Stimulated activated CD4-positive, alpha-beta T cell treated with anti-CD3 and anti-CD28 coated beads, TNF-alpha, amount 100 ng/mL, for 24 hours (primary cell): Measurements from ENCODE around the gene FETUB.
"Not testable (repeated sequence)": the region's sequence is repeated elsewhere in the genome, so short reads cannot be mapped to it uniquely, and the experiment has no call there.

Source experiments
- DNase-seq, 3 experiments: peaks; one replicate each; pipeline ENCODE4 v3.0.0-alpha.2; 2020; ENCODE audit warnings: low read depth in 3 of 3

FETUB gene

DNA sequence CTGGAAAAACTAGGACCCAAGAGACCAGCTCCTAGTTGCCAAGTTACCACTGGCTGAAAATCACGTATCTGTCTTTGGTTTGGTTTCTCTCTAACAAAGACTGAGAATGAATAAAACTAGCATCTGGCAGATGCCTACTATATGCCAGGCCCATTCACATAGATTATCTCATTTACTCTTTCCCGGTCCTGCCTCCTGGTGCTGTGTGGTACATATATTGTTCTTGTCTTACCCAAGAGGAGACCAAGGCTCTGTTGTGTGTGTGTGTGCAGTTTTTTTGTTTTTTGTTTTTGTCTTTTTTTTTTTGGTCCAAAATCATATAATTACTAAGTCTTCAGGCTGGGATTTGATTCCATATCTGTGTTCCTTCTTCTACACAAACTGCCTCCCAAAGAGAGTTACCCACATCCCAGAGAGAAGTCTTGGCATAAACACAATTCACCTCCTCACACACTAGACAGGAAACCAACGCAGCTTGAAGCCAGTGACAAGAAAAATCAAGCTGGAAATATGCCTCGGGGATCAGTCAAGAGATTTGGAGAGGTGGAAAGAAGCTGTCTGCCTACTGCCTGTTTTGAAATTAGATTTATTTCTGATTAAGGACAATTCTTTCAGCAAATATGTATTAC is 26.4 kb upstream of the FETUB start:
- DNase-seq: no peak

DNA sequence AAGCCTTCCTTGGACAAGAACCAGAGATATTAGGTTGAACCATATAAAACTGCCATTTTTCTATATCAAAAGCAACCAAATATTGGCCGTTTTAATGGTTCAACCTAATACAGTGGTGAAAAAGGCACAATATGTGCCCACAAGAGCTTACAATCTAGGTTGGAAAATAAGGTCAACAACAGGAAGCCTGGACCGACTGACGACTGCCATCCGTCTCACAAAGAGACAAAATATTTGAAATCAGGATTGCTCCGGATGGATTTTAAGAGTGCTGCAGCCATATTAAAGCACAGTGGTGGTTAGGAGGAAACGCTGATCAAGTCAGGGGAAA is 26.0 kb upstream of the FETUB start:
- DNase-seq: no peak

DNA sequence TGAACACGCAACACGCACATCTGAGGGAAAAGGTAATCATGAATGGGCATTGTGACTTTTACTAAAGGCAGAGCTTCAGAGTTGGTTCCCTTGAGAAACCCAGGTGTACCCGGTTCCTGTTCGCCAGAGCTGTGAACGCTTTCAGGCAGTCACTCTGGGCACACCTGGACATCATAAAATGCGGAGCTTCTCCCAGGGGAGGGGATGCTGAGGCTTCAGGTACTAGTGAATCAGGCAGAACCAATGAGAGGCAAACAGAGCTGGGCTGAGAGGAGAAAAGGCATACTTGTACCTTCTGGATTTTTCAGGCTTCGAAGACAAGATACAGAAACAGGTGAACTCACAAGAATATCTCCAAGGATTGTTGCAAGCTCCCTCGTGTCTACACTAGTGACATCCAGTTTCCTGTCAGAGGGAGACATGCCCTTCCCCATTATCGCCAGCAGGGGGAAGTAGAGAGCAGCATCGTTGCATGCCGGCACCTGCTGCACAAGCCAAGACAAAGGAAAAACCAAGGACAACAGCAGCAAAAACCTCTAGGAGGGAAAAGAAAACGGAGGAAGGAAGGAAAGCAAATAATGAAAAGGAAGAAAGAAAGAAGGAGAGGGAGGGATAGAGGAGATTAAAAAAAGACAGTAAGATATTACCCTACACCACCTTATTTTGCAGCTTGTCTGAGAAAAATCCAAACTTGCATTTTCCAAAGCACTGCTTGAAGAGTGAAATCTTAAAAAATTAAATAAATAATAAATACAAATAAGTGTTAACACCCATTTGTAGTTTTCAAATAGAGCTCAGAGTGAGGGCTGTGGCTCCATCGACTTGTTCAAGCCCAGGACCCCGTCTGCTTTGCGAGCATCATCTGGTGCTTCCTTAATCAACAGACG is 25.4 kb upstream of the FETUB start:
- DNase-seq: peak; percentile 55 to 73 (median 73)

DNA sequence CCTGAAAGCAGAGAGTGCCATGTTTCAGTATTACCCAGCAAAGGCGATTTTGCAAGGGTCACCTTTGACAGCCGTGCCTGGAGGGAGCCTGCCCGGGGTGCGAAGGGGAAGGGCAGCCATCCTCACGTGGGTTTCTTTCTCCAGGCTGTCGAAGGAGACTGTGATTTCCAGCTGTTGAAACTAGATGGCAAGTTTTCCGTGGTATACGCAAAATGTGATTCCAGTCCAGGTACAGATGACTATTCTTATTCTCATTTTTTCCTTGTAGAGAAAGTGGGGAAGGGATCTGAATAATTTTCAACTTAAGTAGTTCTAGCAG is 23.9 kb upstream of the FETUB start:
- no peak for DNase-seq

DNA sequence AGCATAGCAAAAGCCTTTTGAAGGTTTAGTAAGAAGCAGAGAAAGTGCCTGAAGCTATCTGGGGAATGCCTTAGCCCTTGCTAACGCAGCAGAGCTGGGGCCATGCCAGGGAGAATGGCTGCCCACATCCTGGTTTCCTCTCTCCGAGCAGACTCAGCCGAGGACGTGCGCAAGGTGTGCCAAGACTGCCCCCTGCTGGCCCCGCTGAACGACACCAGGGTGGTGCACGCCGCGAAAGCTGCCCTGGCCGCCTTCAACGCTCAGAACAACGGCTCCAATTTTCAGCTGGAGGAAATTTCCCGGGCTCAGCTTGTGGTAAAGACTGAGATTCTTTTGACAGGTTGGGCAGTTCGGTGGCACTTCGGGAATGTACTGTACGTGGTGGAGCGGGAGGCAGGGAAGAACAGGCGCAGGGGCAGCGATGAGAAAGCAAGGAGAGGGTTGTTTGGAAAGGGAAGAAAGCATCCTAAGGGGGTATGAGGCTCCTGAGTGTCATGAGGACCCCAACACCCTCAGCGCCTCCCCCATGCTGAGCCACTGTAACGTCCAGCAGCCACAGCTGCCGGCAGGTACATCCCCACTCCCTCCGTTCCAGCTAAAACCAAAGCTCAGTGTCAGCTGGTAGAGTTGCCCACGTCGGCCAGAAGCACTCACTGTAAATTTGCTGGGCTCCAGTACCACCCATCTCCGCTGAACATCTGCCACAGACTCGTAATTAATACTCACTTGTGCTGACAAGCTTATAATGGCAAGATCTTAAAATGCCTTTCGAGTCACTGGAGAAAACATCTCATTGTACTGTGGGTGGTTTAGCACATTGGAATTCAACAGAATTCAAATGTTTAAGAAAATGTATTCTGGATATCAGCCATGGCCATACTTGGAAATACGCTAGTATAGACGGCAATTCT is 22.9 kb upstream of the FETUB start:
- peak; percentile 69 to 86 (median 78) for DNase-seq

DNA sequence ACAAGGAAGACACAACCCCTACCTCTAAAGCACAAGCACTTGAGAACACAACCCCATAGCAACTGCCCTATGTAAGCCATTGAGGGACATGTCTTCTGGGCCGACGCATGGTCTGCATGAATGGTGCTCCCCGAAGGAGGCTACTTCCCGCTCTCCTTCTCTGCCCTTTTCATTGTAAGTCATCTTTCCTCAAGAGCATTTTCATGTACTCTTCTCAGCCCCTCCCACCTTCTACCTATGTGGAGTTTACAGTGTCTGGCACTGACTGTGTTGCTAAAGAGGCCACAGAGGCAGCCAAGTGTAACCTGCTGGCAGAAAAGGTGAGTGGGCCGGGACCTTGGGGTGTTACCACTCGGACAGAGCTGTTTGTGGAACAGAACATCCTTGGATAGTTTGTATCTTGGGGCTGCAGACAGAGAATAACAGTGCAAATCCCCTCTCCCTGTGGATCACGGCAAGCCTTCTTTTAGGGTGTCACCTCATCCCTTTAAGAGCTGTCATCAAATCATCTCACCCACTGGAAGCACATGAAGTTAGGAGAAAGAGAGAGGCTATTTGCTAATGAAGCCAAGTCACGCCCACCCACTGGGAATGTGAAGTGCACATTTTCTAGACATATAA is 21.8 kb upstream of the FETUB start:
- DNase-seq: no peak

DNA sequence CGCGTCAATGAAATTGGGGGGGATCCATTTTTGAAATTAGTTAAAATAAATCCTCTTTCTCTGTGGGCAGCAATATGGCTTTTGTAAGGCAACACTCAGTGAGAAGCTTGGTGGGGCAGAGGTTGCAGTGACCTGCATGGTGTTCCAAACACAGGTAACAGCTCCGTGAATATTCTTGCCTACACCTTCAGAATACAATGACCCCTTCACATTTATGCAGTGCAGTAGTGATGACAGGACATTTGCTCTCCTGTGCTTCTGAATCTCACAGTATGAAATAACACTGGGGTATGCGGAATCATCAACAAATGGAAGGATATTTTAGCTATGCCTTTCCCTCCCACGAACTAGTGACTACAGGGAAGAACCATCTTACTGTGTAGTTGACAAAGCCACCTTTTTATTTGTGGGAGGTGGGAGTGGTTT is 20.4 kb upstream of the FETUB start:
- DNase-seq: no peak

DNA sequence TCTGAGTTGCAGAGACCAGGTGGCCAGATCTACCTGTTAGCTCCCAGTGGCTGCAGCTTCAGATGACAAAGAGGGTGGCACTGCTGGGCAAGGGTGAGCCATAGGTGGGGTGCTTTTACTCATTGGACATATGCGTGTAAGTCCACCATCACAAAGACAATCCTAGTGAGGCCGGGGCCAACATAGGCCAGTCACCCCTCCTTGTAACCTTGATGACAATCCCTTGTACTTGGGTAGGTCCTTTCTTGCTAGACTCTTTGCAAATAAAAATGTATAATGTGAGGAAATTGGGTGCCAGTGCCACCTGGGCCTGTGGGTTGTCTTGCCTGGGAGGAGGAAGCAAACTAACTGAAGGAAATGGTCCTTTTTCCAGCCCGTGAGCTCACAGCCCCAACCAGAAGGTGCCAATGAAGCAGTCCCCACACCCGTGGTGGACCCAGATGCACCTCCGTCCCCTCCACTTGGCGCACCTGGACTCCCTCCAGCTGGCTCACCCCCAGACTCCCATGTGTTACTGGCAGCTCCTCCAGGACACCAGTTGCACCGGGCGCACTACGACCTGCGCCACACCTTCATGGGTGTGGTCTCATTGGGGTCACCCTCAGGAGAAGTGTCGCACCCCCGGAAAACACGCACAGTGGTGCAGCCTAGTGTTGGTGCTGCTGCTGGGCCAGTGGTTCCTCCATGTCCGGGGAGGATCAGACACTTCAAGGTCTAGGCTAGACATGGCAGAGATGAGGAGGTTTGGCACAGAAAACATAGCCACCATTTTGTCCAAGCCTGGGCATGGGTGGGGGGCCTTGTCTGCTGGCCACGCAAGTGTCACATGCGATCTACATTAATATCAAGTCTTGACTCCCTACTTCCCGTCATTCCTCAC is 19.7 kb upstream of the FETUB start:
- DNase-seq: no peak

DNA sequence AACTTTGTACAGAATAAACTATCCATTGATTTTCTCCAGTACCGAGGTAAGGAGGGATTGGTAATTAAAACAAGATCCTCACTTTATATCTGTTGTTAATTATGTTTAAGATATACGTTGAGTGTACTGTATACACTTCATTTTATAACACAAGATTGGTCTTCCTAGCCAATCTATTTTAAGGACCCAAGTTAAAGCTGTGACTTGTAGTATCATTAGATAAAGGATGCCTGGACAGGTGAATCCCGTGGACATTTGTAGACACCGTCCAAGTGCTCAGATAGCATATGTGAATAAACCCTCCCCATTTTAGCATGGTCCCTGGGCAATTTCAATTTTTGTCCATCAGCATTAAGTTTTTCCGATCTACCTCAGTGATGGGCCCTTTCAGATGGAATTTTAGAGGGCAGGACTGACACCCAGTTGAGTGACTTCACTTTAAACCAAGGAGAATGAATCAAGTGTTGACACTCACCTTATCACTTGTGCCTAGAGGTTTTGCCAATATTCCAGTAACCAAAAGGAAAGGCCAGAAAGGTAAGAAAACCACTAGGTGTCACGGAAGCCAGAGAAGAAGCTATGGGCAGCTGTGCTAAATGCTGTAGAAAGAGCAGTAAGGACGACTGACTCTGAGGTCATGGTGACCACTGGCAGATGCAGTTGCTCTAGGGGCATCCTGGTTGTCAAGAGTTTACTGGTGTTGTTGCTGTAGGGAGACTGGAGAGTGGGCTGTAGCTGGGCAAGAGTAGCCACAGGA is 18.1 kb upstream of the FETUB start:
- DNase-seq: no peak

DNA sequence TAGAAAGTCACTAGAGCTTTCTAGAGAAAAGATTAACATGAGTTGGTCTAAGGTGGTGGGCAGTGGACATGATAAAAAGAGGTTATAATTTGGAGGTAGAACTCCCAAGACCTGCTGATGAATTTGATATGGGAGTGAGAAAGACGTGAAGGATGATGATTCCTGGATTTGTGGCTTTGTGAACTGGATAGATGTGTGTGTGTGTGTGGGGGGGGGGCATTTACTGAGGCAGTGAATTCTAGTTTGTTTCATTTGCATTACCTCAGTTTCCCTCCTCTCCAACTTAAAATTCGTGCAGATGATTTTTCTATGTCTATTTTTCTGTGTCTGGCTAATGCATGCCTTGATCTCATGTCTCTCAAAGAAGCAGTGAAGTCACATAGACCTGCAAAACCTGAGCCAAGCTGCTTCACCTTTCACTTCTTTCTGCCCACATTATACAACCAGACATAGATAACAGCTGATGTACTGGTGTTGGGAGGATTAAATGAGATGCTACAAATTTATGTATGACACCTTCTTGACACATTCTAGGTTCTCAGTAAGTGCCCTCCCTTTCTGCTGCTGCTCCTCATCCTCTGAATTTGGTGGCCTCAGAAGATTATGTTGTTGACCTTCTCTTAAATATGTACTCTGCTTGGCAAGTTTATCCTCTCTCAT is 17.4 kb upstream of the FETUB start:
- no peak for DNase-seq

DNA sequence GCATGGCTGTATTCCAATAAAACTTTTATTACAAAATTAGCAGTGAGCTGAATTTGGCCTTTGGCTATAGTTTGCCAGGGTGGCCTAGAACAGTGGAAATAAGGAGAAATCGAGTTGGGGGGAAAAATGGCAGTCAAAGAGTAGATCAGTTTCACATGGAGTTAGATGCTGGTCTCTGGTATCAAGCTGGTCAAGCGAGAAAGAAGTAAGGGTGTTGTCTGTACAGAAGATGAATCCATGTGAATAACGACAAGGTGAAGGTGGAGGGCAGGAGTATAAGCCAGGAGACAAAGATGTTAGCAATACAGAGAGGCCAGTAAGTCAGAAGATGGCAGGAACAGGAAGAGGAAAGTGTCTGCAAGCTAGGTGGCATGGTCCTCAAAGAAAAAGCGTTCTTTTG is 15.6 kb upstream of the FETUB start:
- DNase-seq: no peak

DNA sequence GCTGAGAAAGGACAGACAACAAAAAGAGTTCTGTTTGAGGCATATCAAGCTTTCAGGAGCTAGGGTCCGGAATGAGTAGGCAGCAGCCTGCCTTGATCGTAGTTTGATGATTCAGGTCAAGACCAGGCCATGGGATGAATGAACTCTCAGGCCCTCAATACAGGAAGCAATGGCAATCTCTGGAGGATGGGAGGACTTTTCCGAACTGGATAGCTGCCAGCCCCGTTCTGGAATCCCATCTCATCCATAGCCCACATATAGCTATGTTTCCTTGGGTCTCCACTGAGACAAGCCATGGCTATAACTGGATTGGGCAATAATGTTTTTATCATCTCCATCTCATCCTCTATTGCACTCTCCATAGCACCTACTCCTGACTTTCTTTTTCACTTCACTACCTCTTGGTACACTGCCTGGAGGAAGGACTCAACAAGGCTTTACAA is 14.6 kb upstream of the FETUB start:
- no peak for DNase-seq

DNA sequence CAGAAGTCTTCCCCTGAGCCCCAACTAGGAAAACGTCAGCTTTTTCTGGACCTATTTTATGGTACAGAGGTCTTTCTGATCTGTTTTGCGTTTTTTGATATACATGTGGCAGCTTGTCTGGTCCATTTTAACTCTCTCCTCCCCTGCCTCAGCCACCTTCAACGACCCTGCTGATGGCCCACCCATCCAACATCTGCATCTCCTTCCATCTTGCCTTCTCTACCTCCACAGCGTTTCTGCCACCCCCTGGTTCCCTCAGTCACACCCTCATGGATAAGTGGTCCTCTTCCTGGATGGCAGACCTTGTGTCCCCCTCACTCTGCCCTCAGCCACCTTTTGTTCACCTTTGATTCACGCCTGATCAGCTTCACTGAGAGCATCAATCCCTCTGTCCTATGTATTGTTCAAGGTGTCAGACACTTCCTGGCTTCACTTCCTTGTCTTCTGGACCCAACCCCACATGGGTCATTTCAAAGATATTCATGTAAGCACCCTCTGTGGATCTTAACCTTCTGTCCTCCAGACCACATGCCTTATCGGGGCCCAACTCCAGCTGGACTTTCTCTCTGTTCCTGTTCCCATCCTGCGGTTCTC is 13.8 kb upstream of the FETUB start:
- DNase-seq: no peak

DNA sequence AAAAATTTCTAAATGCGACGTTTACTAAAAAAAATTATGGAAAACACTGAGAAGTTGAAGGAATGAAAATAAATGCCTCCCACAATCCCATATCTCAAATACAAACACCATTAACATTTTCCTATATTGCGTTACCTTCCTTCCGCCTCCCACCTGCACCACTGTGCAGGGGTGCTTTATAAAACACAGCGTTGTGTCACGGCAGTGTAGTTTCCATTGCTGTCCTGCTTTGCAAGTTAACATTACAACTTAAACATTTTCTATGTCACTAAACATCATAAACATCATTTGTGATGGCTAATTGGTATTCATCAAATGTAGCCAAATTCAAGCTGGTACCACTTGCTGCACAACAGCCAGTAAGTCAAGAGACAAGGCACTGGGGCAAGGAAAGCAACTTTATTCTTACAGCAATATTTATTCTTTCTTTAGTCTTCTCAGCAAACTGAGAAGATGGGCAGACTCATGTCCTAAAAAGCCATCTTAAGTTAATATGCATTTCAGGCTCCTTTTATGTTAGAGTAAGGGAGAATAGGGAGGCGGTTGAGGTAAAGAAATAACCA is 12.3 kb upstream of the FETUB start:
- DNase-seq: no peak

DNA sequence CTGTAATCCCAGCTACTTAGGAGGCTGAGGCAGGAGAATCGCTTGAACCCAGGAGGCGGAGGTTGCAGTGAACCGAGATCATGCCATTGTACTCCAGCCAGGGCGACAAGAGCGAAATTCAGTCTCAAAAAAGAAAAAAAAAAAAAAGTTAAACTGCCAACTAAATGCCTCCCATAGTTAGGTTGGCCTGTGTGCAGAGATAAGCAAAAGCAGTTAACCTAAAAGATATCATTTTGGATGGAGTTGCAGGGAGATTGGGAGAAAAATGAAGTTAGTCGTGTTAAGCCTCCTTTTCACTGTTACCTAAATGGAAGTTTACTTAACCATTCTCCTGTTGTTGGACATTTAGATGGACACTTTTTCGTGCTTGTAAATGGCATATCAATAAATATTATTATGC is 11.4 kb upstream of the FETUB start:
- DNase-seq: no peak

DNA sequence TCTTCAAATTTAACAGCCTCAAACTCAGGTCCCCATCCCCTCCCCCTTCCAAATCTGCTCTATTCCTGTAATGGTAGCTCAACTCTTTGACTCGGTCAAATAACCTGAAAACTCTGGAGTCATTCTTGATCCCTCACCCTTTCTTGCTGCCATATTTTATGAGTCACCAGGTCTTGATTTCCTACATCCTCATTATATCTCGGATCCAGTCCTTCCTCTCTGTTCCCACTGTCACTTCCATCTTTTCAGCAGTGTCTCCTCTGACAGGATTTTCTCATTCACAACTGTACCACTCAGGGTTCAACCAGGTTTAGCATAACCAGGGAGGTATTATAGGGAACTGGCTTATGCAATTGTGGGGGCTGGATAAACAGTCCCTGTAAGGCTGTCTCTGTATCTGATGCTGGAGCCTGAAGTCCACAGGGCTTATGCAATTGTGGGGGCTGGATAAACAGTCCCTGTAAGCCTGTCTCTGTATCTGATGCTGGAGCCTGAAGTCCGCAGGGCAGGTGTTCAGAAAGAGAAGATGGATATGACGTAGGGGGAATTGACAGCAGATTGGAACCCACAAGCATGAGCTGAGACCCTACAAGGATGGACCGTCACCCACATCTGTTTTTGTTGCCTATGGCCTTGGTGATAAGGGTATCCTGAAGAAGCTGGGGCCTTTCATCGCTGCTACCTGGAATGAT is 9.1 kb upstream of the FETUB start:
- no peak for DNase-seq

DNA sequence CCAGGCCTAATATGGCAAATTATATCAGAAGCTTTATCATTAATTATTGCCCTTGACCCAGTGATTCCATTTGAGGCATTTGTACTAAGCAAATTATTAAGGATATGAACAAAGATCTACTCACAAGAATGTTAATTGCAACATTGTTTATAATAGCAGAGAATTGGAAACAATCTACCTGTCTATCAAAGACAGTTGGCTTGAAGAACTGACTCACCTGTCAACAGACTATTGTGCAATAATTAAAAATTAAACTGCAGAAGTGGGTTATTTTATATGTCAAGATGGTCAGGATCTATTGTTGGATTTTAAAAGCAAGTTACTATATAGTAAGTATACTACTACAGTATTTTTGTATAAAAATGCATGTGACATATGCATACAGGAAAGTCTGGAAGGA is 6.7 kb upstream of the FETUB start:
- no peak for DNase-seq

DNA sequence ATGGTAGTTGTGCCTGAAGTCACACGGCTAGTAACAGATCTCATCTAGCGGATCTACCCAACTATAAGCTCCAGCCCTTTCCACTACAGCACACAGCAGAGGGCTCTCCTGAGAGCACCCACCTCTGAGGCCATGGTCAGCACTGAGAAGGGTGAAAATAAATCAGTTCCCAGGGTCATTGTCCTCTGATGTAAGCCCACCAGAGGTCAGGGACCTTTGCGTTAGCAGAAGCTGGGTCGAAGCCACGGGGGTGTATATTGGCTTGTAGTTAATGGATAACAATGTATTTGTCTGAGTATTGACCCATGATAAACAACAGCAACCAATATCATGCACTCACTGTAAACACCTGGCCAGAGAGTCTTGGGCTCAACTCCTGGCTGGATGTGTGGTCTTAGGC is 6.0 kb upstream of the FETUB start:
- not testable (repeated sequence) for DNase-seq
